GM19438 (cell line): Measurements from ENCODE around the gene MEX3A.
"Not testable (repeated sequence)": the region's sequence is repeated elsewhere in the genome, so short reads cannot be mapped to it uniquely, and the experiment has no call there.

Experiments
- ATAC-seq: cut with Tn5 transposase; IDR thresholded peaks from one replicate; pipeline ENCODE4 v1.9.1; 2021; ENCODE audit warnings: low read depth; ENCODE audit not compliant: unreplicated experiment

Gene MEX3A, protein sequence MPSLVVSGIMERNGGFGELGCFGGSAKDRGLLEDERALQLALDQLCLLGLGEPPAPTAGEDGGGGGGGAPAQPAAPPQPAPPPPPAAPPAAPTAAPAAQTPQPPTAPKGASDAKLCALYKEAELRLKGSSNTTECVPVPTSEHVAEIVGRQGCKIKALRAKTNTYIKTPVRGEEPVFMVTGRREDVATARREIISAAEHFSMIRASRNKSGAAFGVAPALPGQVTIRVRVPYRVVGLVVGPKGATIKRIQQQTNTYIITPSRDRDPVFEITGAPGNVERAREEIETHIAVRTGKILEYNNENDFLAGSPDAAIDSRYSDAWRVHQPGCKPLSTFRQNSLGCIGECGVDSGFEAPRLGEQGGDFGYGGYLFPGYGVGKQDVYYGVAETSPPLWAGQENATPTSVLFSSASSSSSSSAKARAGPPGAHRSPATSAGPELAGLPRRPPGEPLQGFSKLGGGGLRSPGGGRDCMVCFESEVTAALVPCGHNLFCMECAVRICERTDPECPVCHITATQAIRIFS

DNA sequence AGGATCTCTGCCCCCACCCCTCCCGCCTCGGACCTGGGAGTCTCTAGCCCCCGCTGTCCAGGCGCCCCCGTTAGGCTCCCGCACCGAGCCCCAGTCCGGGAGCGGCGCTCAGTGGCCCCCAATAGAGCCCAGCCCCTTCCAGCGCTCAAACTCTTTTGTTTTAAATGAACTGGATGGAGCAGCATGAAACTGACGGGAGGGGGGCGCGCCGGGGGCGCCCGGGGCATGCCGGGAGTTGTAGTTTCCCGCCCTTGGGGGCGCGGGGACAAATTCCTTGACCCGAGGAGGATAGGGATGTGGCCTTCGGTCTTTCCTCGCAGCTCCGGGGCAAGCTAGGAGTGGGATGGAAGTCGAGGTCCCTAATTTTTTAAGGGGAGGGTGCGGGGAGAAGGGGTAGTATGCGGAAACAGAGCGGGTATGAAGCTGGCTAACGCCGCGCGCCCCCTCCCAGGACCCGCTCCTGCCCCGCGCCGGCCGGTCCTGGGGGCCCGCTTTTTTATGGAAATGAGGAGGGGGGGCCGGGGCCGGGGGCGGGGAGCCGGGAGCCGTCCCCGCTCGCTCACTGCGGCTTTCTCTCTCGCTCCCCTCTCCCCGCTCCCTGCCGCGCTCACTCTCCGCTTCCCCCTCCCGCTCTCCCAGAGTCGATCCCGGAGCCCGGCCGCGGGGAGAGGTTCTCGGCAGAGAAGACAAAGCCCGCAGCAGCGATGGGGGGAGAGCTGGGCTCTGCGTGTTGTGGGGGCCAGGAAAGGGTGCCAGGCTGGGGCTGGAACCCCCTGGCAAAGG lies at the start of gene MEX3A:
Gene MEX3A (minus strand): TSS at position 157 of the 783 bp plus-strand sequence. CDS start 467 bp downstream, outside the sequence.
- ATAC-seq, result no peak

DNA sequence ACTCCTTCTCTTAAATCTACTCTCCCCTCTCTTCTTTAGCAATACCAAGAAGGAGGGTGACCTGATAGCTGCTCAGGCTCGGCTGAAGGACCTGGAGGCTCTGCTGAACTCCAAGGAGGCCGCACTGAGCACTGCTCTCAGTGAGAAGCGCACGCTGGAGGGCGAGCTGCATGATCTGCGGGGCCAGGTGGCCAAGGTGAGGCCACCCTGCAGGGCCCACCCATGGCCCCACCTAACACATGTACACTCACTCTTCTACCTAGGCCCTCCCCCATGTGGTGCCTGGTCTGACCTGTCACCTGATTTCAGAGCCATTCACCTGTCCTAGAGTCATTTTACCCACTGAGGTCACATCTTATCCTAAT lies 48.3 kb upstream of the MEX3A start:
- ATAC-seq, result no peak

DNA sequence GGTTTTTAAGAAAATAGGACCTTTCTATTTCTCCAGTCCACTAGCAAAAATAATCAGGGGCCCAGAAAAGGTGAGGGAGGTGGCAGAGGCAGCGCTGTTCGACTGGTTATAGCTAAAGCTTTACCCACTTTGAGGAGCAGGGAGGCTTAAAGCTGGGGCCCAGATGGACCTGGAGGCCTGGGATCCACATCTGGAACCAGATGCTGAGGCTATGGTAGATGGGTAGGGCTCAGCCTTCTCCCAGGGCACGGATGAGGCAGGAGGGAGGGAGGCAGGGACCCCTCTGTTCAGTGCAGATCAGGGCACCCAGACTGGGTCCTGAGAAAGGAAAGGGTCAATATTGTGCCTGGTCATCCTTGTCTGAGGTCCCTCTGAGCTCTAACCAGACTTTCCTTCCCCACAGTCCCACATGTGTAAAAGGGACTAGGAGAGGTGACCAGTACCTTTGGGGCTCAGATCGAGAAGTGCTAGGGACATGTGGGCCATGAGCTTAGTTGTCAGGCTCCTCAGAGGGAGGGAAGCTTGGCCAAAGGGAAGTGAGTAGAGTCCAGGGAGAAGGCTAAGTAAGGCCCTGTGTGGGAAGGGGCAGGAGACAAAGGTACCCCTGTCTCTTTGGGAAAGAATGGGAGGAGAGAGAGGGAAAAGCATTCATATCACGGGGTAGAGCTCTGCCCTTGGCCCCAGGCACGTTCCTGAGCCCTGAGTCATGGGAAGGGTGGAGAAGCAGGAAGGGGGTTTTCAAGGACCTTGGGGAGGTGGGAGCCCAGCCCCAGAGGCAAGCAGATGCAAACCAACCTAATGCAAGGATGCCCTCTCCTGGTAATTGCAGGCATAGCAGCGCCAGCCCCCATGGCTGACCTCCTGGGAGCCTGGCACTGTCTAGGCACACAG lies 47.7 kb upstream of the MEX3A start:
- no peak for ATAC-seq

DNA sequence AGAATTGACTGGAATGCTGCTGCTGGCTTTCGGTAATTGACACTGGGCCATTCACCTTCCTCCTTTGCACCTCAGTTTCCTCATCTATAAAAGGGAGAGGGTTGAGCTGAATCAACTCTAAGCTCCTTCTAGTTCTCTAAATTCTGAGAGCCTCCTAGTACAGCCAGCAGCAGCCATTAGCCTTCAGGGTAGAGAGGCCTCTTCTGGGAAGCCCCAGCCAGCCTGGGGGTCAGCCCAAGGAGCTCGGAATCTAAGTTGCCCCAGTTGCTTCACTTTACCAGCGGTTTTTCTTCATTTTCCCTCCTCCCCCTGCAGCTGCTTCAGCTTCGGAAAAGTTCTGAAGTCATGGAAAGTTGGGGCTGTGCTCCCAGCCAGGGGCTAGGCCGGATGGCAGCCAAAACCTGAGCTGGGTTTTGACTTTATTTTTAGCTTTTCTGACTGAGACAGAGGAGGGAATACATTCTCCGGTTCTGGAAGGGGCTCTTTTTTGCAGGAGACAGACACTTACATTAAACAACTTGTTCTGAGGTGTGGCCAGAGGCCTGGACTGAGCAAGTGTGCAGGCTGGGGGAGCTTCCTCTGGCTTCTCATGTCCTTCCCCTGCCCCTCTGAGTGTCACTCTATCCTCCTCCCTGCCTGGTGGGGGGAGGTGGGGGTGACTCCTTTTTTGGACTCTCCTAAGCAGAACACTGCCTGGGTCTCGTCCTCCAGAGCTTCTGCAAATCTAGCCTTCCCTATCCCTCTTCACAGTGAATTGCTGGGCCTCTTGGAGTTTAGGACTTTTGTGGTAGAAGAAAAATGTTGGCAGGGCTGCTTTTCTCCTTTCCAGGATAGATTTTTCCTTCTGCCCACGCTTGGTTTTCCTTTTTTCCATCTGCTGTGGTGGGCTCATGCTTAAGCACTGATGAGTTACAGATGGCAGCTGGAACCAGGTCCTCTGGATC lies 46.7 kb upstream of the MEX3A start:
- no peak for ATAC-seq

DNA sequence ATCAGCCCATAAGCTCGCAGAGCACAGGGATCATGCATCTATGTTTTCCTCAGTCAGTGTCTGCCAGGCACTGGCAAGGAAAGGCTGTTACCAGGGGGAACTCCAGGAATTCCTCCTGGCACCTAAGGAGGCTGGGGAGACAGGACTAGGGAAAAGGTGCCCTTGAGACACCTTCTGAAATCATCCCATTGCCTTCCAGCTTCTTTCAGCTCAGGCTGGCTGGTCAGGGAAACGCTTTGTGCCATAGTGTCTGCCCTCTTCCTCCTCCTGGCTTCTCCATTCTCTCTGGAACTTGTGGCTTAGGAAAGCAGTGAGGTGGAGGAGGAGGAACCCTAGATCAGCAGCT lies 46.0 kb upstream of the MEX3A start:
- ATAC-seq, result no peak

DNA sequence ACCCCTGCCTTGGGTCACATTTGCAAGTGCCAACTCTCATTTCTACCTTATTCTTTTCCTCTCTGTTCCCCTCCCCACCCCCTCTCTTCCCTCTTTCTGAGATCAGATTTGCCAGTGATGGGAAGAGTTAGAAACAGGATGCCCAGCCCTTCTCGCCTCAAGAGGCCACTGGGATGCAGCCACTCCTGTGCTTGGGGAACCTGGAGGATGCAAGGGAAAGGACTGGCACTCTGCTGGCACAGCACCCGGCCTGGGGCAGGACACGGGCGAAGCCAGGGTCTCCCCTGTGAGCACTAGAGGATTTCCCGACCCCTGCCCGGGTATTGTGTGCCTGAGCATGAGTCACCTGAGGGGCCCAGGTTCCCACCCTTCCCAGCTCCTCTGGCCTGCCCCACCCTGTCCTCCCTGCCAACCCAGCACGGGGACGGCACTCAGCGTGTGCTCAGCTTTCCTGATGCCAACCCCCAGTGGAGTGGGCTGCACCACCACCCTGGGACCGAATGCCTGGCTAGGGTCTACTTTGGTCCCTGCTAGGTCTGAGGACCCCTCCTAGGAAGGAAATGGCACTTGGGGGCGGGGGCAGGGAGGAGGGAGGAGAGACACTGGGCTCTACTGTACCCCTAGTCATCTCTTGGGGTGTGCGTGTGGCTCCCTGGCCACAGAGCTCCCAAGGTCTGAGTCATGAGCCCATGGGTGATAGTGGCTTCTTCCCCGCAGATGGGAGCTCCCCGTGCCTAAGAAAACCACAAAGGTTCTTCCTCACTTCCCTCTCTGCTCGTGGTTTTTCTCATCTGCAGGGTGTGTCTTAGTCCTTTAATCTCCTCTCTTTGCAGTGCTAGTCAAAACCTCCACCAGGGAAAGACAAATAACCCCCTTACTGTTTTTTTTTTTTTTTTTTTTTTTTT lies 44.6 kb upstream of the MEX3A start:
- peak; percentile 50 for ATAC-seq

DNA sequence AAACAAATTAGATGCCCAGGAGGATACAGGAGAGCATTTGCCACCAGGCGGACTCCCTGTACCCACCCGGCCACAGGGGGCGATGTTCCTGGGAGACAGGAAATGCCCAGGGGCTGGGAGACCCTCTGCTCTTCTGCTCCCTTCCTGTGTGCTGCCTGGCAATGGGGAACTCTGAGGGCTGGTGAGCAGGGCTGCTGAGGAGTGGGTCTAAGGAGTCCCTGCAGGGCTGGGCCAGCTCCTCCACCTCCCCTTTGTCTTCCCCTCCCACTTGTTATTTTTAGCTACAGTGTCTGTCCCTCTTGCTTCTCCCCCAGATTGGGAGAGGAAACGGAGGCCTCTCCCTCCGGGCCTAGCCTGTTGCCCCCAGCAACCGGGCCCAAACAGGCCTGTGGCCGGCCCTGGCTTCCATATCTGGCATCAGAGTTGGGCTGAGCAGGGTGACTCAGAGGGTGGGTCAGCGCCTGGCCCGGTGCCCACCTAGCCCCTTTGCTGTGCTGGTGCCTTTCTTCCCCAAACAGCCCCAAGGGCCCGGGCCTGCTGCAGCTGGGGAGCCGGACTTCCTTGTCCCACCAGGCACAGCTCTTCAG lies 43.9 kb upstream of the MEX3A start:
- ATAC-seq, result no peak

DNA sequence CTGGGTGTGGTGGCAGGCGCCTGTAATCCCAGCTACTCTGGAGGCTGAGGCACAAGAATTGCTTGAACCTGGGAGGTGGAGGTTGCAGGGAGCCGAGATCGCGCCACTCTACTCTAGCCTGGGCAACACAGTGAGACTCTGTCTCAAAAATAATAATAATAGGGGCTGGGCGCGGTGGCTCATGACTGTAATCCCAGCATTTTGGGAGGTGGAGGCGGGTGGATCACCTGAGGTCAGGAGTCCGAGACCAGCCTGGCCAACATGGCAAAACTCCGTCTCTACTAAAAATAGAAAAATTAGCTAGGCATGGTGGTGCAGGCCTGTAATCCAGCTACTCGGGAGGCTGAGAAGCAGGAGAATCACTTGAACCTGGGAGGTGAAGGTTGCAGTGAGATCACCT lies 43.3 kb upstream of the MEX3A start:
- ATAC-seq, result not testable (repeated sequence)

DNA sequence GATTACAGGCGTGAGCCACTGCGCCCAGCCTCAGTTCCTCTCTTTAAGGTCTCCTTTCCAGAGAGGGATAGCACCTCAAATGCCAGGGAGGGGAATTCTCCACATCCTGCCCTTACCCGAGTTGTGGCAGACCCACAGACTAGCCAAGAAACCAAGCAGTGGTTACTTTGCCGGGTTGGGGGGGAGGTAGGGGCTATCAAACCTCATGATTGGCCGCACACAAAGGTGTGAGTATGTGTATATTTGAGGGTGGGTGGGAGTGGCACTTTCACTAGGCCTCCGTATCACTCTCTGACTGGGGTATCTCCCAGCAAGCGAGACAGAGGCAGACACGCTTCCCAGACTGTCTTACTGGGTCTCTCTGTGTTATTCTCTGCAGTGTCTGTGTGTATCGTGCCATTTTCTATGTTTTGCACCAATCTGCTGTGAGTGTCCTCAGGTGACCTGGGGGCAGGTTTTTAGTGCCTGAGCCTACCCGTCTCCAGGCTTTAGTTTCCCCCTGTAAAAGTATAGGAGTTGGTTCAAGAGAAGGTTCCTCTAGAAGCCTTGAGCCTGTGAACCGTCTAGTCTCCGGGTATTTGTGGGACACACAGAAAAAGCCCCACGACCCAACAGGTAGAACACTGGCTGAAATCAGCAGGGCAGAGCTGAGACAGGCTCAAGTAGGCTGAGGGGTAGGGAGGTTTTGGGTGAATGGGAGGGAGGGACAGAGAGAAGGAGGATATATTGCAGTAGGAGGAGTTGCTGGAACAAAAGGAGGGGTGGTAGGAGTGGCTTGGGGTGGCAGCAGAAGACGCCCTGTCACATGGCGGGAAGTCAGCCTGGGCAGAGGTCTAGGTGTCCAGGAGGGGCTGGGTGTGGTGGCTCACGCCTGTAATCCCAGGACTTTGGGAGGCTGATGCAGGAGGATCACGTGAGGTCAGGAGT lies 42.6 kb upstream of the MEX3A start:
- no peak for ATAC-seq

DNA sequence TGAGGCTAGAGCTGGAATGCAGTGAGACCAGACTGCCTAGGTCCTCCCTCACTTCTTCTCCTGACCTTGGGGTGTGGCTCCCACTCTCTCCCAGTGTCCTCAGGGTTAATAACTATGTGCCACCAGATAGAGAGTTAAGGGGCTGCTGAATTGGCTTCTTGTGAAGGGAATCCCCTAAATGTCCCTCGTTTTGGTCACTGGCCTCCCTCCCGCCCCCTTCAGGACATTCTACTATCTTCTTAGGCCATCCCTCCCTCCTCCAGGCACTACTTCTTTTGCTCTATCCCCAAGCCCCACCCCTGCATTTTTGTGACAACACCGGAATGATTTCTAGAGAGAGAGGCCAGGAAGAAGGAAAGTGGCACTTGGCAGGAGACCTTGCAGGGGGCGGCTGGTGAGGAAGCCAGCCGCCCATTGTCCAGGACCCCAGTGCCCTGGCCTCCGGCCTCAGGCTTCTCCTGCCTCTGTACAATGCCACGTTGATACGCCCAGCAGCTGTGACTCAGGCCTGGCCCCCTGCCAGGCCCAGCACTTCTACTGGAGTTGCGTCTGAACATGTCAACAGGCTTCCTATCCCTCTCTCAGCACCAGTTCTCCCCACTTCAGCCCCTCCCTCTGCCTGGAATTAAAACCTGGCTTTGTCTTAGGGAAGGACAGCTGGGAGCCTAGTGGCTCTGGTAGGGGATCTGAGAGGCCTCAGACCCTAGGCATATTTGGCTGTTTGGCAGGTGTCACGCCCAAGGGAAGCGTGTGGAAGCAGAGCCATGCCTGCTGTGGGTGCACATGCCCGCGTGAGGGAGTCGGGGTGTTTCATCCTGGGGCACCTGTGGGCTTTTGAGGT lies 41.3 kb upstream of the MEX3A start:
- ATAC-seq, result no peak

DNA sequence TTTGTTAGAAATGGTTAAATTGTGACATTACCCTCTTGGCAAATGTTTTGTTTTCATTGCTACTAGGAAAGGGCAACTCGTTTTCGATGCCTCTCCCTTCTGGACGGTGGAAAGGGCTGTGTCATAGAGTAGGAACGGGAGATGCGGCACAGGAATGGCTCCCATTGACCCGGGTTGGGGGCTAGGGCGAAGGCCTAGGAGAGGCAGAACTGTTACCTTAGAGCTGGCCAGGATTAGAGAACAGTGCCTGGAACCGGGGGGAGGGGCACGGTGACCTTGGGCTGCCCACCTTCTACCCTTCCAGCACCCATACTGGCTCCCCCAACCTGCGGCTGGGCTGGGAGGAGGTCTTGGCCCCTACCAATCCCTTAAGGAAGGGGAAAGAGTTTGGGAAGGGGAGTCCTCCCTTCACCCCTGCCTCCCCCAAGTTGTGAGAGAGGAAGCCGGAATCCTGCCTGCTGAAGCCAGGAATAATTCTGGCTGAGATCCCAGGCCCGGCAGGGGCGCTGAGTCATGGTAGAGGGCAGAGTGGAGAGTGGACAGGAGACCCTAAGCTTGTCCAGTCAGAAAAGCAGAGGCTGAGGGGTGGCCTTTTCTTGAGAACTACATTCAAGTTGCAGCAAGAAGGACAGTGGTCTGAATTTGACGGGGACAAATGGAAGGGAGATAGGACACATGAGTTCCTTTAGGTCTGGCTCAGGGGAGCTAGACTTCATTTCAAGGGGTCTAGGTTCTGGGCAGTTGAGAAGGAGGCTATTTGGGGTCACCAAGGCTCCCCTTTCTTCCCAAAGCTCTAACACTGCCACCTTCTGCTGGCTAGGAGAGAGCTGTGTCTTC lies 40.5 kb upstream of the MEX3A start:
- ATAC-seq, result no peak

DNA sequence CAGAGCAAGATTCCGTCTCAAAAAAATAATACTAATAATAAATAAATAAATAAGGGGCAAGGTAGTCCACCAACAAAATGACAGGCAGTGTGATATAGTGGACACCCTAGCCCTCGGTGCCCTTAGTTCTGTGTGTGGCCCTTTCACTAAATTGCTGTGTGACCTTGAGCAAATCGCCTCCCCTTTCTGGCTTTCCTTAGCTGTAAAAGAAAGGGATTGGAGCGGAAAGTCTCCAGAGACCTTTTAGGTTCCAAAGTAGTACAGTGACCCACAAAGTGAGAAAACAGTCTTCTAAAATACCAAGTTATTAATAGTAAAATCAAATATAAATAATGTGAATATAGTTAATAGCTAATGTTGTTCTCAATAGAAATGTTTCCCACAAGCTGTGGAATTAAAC lies 39.8 kb upstream of the MEX3A start:
- no peak for ATAC-seq

DNA sequence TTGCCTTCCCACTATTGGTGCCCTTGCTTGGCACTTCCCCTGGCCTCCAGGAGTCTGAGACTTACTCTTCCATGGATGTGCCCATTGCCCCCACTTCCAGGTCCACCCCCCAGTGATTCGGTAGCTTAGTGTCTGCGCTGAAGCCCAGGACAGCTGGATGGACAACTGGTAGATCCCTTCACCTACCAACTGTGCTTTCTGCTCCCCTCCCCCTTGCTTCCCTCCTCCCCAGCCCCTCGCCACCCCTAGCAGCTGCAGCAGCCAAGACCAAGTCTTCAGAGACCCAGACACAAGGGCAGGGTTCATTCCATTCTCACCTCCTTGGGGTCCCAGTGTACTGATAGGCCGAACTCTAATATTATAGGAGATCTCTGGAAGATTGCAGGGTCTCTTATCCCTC lies 39.2 kb upstream of the MEX3A start:
- ATAC-seq, result no peak

DNA sequence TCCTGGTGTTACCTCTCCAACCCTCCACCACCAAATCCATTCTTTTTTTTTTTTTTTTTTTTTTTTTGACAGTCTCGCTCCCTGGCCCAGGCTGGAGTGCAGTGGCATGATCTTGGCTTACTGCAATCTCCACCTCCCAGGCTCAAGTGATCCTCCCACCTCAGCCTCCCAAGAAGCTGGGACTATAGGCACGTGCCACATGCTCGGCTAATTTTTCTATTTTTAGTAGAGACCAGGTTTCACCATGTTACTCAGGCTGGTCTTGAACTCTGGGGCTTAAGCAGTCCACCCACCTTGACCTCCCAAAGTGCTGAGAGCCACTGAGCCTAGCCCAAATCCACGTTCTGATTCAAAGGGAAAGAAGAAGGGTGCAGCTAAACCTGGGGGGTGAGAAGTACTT lies 38.7 kb upstream of the MEX3A start:
- not testable (repeated sequence) for ATAC-seq

DNA sequence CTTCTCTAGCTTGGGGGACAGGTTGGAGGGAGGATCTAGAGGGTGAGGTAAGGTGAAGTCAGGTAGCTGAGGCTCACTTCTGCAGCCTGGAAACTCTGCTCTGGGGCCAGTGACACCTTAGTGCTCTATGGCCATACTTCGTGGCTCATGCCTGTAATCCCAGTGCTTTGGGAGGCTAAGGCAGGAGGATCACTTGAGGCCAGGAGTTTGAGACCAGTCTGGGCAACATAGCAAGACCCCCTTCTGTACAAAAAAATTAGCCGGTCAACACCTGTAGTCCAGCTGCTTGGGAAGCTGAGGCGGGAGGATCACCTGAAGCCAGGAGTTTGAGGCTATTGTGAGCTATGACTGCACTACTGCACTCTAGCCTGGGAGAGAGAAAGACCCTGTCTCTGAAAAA lies 38.1 kb upstream of the MEX3A start:
- ATAC-seq, result no peak
